Prostate gland (tissue), 2 donors: ENCODE measurements around the gene TIMP3. TPM values are rescaled to one million over a fixed set of nuclear protein-coding genes. Genes with fewer than 3 reads are reported as not detected.

Source experiments
- DNase-seq: peaks from one replicate; pipeline ENCODE4 v3.0.0-alpha.2; 2019; ENCODE audit warnings: low spot score
- H3K27ac ChIP-seq, 2 donors: fragments of 200-600 bp; sonication (generic); 2 replicates each; pipeline ENCODE4 v1.5.1; 2017 to 2019
- H3K27me3 ChIP-seq: fragments of 200-600 bp; sonication (generic); replicated peaks from 2 replicates; pipeline ENCODE4 v1.5.1; 2019; ENCODE audit not compliant: insufficient read depth
- H3K36me3 ChIP-seq, 2 donors: fragments of 200-600 bp; sonication (generic); 1 replicate in 1 of 2; 2 replicates in 1 of 2; pipeline versions ENCODE4 v1.5.1 to v1.8.1; 2017 to 2019
- H3K4me1 ChIP-seq: fragments of 200-600 bp; sonication (generic); replicated peaks from 2 replicates; pipeline ENCODE4 v1.5.1; 2019
- H3K4me3 ChIP-seq, 2 donors: fragments of 200-600 bp; sonication (generic); 2 replicates each; pipeline ENCODE4 v1.5.1; 2017 to 2019
- H3K9me3 ChIP-seq: fragments of 200-600 bp; sonication (generic); 2 replicates; pipeline ENCODE4 v1.5.1; 2017
- CTCF ChIP-seq, 4 experiments: fragments of 200-600 bp in 2 of 4; fragments of 450-650 bp in 2 of 4; sonication (generic) in 2 of 4; IDR thresholded peaks; 1 replicate in 3 of 4; 2 replicates in 1 of 4; pipeline ENCODE4 v1.5.1; 2016 to 2019; ENCODE audit warnings: antibody characterized with exemption in 4 of 4, mild to moderate bottlenecking in 2 of 4, moderate library complexity in 2 of 4
- POLR2A ChIP-seq: fragments of 450-650 bp; IDR thresholded peaks from one replicate; pipeline ENCODE4 v1.6.1; 2016; ENCODE audit warnings: antibody characterized with exemption, mild to moderate bottlenecking
- POLR2AphosphoS5 ChIP-seq: sonication (generic); formaldehyde crosslinking; IDR thresholded peaks from one replicate; pipeline ENCODE4 v1.6.1; 2017; ENCODE audit warnings: antibody characterized with exemption
- WGBS: methylation state at CpG from one replicate; pipeline ENCODE4 v1.1.5; 2018; 5-methylcytosine and 5-hydroxymethylcytosine counted together
- intact Hi-C: fragments of 100-400 bp; cut with DNase I; formaldehyde crosslinking; loops from one replicate; pipeline ENCODE4 v1.14.2; 2022
- total RNA-seq, 2 donors: library from RNA; depleted of rRNA; stranded (reverse); fragments of >200 nt; gene quantifications; one replicate each; pipeline ENCODE4 v1.1.0, GENCODE V29; 2016

TIMP3 gene
- total RNA-seq, 2 donors from 2014 or later: 148 to 397 TPM

GRCh38 chr22:32793589-32793988 is 7.9 kb upstream of the TIMP3 start:
- no peak for TF ChIP-seq POLR2AphosphoS5
- TF ChIP-seq CTCF (IDR thresholded peaks at IDR 0.05): no peak
- no peak for TF ChIP-seq POLR2A
- Histone ChIP-seq H3K27me3 (no peaks in the 10 kb centered on the region), H3K27ac (no peak overlapping the region), H3K36me3 (no peaks in the 10 kb centered on the region), H3K4me3 (no peak overlapping the region), H3K4me1 (no peaks in the 10 kb centered on the region), H3K9me3 (no peaks in the 10 kb centered on the region)
- DNase-seq: no peak
- intact Hi-C loops: no loop called here

- no peak overlapping the region for H3K4me3 ChIP-seq
- no peaks in the 10 kb centered on the region for H3K4me1 ChIP-seq
- no peak for DNase-seq
- no peak for TF ChIP-seq CTCF (IDR thresholded peaks at IDR 0.05)
- TF ChIP-seq POLR2A: no peak
- no peak for TF ChIP-seq POLR2AphosphoS5
- H3K27ac ChIP-seq: no peak overlapping the region
- H3K36me3 ChIP-seq: no peaks in the 10 kb centered on the region
- intact Hi-C loops: loop anchor here (1.0 to 5.0 kb wide), 2 partner anchors 132 to 266 kb away; no protein-coding TSS in a partner anchor
- H3K27me3 ChIP-seq: no peaks in the 10 kb centered on the region
- H3K9me3 ChIP-seq: no peaks in the 10 kb centered on the region
- 76% methylated on average over 10 of the region's 10 CpGs for WGBS
Observed at GRCh38 chr22:32794449-32795213, 6.9 kb upstream of the TIMP3 start.

GRCh38 chr22:32795214-32795596 is 6.3 kb upstream of the TIMP3 start:
- Histone ChIP-seq H3K27me3 (no peaks in the 10 kb centered on the region), H3K4me3 (no peak overlapping the region), H3K27ac (no peak overlapping the region), H3K36me3 (no peaks in the 10 kb centered on the region), H3K4me1 (no peaks in the 10 kb centered on the region), H3K9me3 (no peaks in the 10 kb centered on the region)
- WGBS: 92% methylated on average over 4 of the region's 4 CpGs
- DNase-seq: no peak
- TF ChIP-seq POLR2AphosphoS5: no peak
- TF ChIP-seq POLR2A: no peak
- TF ChIP-seq CTCF (IDR thresholded peaks at IDR 0.05): no peak
- intact Hi-C loops: loop anchor here (1.0 to 5.0 kb wide), 2 partner anchors 133 to 267 kb away; no protein-coding TSS in a partner anchor

- Histone ChIP-seq H3K36me3 (no peaks in the 10 kb centered on the region), H3K27me3 (peaks cover under 1% of the 10 kb centered on the region), H3K4me1 (no peaks in the 10 kb centered on the region), H3K9me3 (no peaks in the 10 kb centered on the region), H3K4me3 (no peak overlapping the region), H3K27ac (no peak overlapping the region)
- 17% methylated on average over 16 of the region's 17 CpGs for WGBS
- peak; percentile 63 for DNase-seq
- intact Hi-C loops: loop anchor here (5.0 kb wide), 1 partner anchor 135 kb away; no protein-coding TSS in a partner anchor
- no peak for TF ChIP-seq POLR2AphosphoS5
- no peak for TF ChIP-seq POLR2A
- peak; percentile 79 to 89 (median 82) for TF ChIP-seq CTCF (IDR thresholded peaks at IDR 0.05)
Observed at GRCh38 chr22:32796865-32797573, 4.5 kb upstream of the TIMP3 start.
